Omental fat pad (tissue), 4 donors: ENCODE data around the gene LILRA2. TPM values are rescaled to one million over a fixed set of nuclear protein-coding genes. Genes with fewer than 3 reads are reported as not detected.
"Not testable (repeated sequence)": the region's sequence is repeated elsewhere in the genome, so short reads cannot be mapped to it uniquely, and the experiment has no call there.

Source experiments
- ATAC-seq: fragments of 150-250 bp; one replicate; pipeline ENCODE4 v1.9.1; 2016; ENCODE audit warnings: mild to moderate bottlenecking, moderate library complexity; ENCODE audit not compliant: low FRiP score
- DNase-seq: peaks from one replicate; pipeline ENCODE4 v3.0.0-alpha.2; 2019; ENCODE audit warnings: low spot score
- CTCF ChIP-seq, 3 donors: fragments of 450-650 bp; IDR thresholded peaks; one replicate each; pipeline ENCODE4 v1.5.1; 2016 to 2017; ENCODE audit warnings: antibody characterized with exemption in 3 of 3, mild to moderate bottlenecking in 3 of 3, moderate library complexity in 2 of 3
- total RNA-seq, 4 donors: library from RNA; depleted of rRNA; stranded (reverse); fragments of >200 nt; gene quantifications; one replicate each; pipeline ENCODE4 v1.1.0, GENCODE V29; 2016

LILRA2 gene
- total RNA-seq, 4 donors from 2014 or later: 1.9 to 9.5 (median 6.9) TPM

GRCh38 chr19:54570316-54570715 is 3.3 kb upstream of the LILRA2 start:
- TF ChIP-seq CTCF (IDR thresholded peaks at IDR 0.05): no peak
- DNase-seq: no peak
- no peak for ATAC-seq

GRCh38 chr19:54571715-54572615 is 1.6 kb upstream of the LILRA2 start:
- not testable (repeated sequence) for ATAC-seq, DNase-seq

- ATAC-seq (no peak), DNase-seq (no peak)
- no peak for TF ChIP-seq CTCF (IDR thresholded peaks at IDR 0.05)
These were observed 786 bp upstream of the LILRA2 start for GRCh38 chr19:54572696-54573311.

- ATAC-seq: no peak
- TF ChIP-seq CTCF (IDR thresholded peaks at IDR 0.05): no peak
- DNase-seq: no peak
These were observed 461 bp downstream of the LILRA2 start for GRCh38 chr19:54574051-54574450.

GRCh38 chr19:54574527-54575056 is 1.0 kb downstream of the LILRA2 start:
- DNase-seq (no peak), ATAC-seq (no peak)
- no peak for TF ChIP-seq CTCF (IDR thresholded peaks at IDR 0.05)

GRCh38 chr19:54575205-54575604 is 1.6 kb downstream of the LILRA2 start:
- not testable (repeated sequence) for DNase-seq, ATAC-seq

GRCh38 chr19:54576411-54576976 is 2.9 kb downstream of the LILRA2 start:
- DNase-seq (no peak), ATAC-seq (no peak)
- no peak for TF ChIP-seq CTCF (IDR thresholded peaks at IDR 0.05)
